IPS DF 4.7 (cell line): ENCODE data around the gene ATP6V1G2.
"Not testable (repeated sequence)": the region's sequence is repeated elsewhere in the genome, so short reads cannot be mapped to it uniquely, and the experiment has no call there.

Source experiments
- DNase-seq: peaks from one replicate; pipeline ENCODE4 v3.0.0-alpha.2; 2013; ENCODE audit warnings: low spot score; ENCODE audit errors: extremely low read depth

The ATP6V1G2 gene

GRCh38 chr6:31575952-31576685 is 29.7 kb upstream of the ATP6V1G2 start:
- no peak for DNase-seq

DNA sequence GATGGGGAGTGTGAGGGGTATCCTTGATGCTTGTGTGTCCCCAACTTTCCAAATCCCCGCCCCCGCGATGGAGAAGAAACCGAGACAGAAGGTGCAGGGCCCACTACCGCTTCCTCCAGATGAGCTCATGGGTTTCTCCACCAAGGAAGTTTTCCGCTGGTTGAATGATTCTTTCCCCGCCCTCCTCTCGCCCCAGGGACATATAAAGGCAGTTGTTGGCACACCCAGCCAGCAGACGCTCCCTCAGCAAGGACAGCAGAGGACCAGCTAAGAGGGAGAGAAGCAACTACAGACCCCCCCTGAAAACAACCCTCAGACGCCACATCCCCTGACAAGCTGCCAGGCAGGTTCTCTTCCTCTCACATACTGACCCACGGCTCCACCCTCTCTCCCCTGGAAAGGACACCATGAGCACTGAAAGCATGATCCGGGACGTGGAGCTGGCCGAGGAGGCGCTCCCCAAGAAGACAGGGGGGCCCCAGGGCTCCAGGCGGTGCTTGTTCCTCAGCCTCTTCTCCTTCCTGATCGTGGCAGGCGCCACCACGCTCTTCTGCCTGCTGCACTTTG is 29.0 kb upstream of the ATP6V1G2 start, which contains the start of gene TNF:
TSS of gene TNF (plus strand) at position 231 of the 567 bp plus-strand sequence. CDS start at position 408, 177 bp downstream.
- DNase-seq = no peak

- DNase-seq = no peak
These were observed 28.0 kb upstream of the ATP6V1G2 start for GRCh38 chr6:31574106-31575061.

DNA sequence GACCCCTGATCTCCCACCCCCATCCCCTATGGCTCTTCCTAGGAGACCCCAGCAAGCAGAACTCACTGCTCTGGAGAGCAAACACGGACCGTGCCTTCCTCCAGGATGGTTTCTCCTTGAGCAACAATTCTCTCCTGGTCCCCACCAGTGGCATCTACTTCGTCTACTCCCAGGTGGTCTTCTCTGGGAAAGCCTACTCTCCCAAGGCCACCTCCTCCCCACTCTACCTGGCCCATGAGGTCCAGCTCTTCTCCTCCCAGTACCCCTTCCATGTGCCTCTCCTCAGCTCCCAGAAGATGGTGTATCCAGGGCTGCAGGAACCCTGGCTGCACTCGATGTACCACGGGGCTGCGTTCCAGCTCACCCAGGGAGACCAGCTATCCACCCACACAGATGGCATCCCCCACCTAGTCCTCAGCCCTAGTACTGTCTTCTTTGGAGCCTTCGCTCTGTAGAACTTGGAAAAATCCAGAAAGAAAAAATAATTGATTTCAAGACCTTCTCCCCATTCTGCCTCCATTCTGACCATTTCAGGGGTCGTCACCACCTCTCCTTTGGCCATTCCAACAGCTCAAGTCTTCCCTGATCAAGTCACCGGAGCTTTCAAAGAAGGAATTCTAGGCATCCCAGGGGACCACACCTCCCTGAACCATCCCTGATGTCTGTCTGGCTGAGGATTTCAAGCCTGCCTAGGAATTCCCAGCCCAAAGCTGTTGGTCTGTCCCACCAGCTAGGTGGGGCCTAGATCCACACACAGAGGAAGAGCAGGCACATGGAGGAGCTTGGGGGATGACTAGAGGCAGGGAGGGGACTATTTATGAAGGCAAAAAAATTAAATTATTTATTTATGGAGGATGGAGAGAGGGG is 27.1 kb upstream of the ATP6V1G2 start:
- DNase-seq = no peak

GRCh38 chr6:31572041-31572911 is 25.9 kb upstream of the ATP6V1G2 start, which contains the start of gene LTA:
Gene LTA (plus strand): TSS chr6:31572289. CDS start chr6:31572743, 454 bp downstream.
- DNase-seq = no peak

GRCh38 chr6:31569861-31570536 is 23.6 kb upstream of the ATP6V1G2 start:
- DNase-seq = no peak

GRCh38 chr6:31568537-31568961 is 22.1 kb upstream of the ATP6V1G2 start:
- DNase-seq = no peak

DNA sequence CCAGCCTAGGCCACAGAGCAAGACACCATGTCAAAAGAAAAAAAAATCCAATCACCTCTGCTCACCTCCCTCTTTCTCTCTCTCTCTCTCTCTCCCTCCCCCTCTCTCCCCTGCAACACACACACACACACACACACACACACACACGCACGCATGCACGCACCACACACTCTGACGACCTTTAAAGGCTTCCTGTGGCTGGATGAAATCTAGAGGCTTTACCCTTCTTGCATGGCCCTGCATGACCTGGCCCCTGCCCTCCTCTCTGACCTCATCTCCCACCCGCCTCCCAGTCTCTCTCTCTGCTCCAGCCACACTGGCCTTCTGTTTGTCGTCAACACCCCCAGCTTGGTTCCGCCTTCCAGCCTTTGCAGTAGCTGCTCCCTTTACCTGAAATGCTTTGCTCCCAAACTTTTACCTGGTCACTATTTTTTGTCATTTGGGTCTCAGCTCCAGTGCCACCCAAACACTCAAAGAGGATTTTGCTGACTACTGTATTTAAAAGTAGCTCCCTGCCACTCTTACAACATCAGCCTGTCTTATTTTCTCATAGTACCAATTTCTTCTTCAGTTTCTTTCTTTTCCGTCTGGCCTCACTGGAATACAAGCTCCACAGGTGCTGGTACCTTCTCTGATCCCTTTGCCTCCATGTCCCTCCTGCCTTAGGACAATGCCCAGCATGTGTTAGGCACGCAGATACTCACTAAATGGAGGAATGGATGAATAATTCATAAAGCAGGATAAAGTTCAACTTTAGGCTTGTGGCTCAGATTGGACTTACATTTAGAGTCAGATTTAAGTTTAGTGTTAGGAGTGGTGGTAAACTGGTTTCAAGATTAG is 21.3 kb upstream of the ATP6V1G2 start:
- DNase-seq = no peak

DNA sequence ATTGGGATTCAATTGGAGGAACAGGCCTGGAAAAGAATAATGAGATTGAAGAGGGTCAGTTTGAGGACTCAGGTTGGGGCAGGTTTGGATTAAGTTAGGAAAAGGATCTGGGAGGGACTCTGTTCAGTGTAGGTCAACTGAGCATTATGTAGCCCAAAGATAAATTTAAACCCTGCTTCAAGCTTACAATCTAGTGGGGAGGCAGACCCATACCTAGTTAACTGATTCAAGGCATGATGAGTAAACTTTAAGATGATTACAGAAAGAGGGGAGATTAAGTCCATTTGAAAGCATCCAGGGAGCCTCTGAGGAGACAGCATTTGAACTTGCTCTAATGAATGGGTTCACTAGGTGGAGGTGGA is 14.3 kb upstream of the ATP6V1G2 start:
- DNase-seq = no peak

- no peak for DNase-seq
These were observed 13.7 kb upstream of the ATP6V1G2 start for GRCh38 chr6:31559958-31560696.

- DNase-seq = no peak
These were observed 13.2 kb upstream of the ATP6V1G2 start for GRCh38 chr6:31559606-31559957.

DNA sequence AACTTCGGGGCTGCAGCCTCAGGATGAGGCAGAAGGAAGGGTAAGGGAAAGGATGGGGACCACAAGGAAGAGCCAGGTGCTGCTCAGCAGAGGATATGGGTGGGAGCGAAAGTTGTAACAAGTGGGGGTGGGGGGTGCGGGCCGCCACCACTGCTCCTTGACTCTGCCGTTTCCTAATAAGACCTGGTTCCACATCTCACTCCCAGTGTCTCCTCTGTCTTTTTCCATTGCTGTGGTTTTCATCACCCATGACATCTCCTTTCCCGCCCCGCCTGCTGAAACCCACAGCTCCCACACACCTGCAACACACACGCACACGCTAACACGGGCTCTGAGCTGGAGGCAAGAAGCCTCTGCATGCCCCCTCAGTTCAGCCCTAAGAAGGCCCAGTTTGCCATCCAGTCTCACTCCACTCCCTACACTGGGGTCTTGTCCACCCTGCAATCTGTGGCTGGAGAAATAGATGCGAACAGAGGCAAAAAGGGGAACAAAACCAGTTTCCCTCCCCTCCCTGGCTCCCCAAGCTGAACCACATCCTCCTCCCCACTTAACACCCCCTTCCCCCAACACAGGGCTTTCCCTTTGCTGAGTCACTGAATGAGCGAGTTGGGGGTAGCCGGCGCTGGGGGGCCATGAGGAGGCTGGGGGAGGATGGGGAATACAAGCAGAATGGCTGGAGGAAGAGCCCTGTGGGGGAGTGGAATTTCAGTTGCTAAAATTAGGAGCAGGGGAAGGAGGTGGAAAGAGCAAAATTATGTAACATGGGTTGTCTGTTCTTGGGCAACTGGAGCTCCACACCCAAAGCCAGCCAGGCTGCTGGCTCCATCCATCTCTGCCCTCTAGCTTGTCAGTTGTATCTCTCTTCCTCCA is 12.5 kb upstream of the ATP6V1G2 start:
- DNase-seq = no peak

DNA sequence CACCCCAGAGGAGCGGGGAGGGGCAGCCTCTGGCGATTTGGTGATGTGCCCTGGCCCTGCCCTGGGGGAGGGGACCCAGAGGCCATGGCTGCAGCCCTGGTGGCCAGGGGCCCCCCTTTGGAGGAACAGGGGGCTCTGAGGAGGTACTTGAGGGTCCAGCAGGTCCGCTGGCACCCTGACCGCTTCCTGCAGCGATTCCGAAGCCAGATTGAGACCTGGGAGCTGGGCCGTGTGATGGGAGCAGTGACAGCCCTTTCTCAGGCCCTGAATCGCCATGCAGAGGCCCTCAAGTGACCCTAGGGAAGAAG is 11.9 kb upstream of the ATP6V1G2 start:
- DNase-seq = no peak

DNA sequence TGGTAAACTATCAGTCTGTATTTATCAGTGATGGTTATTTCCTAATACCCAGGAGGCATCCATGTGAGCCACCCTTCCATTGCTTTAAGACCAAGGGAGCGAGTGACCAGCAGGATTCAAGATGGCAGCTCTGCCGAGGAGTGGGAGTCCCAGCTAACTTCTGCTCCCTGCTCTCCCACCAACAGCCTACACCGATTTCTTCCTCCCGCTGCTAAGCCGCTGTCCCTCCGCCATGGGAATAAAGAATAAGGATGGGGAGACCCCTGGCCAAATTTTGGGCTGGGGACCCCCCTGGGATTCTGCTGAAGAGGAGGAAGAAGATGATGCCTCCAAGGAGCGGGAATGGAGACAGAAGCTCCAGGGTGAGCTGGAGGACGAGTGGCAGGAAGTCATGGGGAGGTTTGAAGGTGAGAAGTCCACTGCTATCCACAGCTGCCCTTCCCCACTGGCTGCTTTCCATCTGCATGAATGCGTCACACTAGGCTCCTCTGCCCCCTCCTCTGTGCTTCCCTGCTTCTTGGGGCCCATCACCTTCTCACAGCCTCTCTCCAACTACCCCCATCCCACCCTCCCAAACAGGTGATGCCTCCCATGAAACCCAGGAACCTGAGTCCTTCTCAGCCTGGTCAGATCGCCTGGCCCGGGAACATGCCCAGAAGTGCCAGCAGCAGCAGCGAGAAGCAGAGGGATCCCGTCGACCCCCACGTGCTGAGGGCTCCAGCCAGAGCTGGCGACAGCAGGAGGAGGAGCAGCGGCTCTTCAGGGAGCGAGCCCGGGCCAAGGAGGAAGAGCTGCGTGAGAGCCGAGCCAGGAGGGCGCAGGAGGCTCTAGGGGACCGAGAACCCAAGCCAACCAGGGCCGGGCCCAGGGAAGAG is 11.3 kb upstream of the ATP6V1G2 start:
- no peak for DNase-seq

DNA sequence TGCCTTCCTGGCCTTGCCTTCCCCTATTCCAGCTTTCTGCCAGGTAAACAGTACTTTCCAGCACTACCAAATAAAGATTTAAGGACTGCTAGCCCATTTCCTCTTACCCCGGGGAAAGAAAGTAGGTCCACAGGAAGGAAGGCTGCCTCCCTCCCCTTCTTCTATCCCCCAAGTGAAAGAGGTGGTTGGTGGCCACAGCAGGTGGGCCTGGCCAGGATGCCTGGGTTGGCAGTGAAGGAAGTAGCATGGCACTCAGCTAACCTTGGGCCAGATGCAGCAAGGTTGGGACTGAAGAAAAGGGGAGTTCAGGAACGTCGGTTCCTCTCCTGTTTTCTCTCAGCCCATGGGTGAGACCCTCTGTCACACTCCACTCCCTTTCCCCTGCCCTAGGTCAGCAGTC is 9.9 kb upstream of the ATP6V1G2 start:
- DNase-seq = no peak

GRCh38 chr6:31551371-31551770 is 5.0 kb upstream of the ATP6V1G2 start:
- DNase-seq = not testable (repeated sequence)
